G401 (cell line): ENCODE data around the gene TNIP2. TPM values are rescaled to one million over a fixed set of nuclear protein-coding genes. Genes with fewer than 3 reads are reported as not detected.
"Not testable (repeated sequence)": the region's sequence is repeated elsewhere in the genome, so short reads cannot be mapped to it uniquely, and the experiment has no call there.

Source experiments
- DNase-seq: peaks from one replicate; pipeline ENCODE4 v3.0.0-alpha.2; 2015; ENCODE audit warnings: low spot score
- in situ Hi-C: cut with HindIII; loops from 2 replicates; pipeline ENCODE4 v1.10.0; 2016; ENCODE audit warnings: low sequenced_read_pairs, mixed read lengths
- total RNA-seq: library from RNA; depleted of rRNA; stranded (reverse); fragments of >200 nt; shearing (Covaris generic); gene quantifications from 2 replicates; pipeline ENCODE4 v1.2.3, GENCODE V29; 2014

Gene TNIP2
- total RNA-seq, 1 experiment from 2014 or later, result 42.9 TPM

DNA sequence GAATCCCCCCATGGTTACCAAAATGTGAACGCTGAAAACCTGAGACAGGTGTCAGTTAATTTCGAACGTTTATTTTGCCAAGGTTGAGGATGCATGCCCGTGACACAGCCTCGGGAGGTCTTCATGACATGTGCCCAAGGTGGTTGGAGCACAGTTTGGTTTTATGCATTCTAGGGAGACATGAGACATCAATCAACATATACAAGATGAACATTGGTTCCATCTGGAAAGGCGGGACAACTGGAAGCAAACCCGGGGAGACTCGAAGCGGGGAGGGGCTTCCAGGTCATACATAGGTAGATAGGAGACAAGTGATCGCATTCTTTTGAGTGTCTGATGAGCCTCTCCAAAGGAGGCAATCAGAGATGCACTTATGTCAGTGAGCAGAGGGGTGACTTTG is 25.8 kb upstream of the TNIP2 start:
- DNase-seq, result no peak
- in situ Hi-C loops, result no loop called here

DNA sequence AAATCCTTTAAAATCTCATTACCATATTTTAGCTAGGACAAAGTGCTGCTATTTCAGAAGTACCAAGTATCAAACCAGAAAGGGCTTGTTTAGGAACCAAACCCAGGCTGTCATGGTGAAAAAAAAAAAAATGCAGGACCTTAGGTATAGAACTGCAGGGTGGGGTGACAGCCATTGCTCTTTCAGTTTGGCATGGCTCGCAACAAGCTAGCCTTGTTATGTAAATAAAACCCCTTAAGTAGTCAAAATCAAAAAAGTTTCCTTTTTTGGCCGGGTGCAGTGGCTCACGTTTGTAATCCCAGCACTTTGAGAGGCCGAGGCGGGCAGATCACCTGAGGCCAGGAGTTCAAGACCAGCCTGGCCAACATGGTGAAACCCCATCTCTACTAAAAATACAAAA is 24.5 kb upstream of the TNIP2 start:
- DNase-seq, in situ Hi-C loops: not testable (repeated sequence)

DNA sequence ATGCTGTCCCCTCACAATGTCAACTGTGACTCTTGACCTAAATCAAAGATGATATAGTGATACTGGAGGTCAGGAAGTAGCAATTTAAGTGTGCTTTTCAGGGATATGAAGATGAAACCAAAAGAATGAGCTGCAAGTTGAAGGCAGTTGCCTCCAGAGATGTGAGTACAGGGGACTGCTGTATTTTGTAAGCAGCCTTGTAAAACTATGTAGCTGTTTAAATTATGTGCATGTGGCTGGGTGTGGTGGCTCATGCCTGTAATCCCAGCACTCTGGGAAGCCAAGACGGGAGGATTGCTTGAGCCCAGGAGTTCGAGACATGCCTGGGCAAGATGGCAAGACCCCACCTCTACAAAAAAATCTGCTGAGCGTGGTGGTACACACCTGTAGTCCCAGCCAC is 15.1 kb upstream of the TNIP2 start:
- in situ Hi-C loops, result no loop called here
- DNase-seq, result no peak

DNA sequence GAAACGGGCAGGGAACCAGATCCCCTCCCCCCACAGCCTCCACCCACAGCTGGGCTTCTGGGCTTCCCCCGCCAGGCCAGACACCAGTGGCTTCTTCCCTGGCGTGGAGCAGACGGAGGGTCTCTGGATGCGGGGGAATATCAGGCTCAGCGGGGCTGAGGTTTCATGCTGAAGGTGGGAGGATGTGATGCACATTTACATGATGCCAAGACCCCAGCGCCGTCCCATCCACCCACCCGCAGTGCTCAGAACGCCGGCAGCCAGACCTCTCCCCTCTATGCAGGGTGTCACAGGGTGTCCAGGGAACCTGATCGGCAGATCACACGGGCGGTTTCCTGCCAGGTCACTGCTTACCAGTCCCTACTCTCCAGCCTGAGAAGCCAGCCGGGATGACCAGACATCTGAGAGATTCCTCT is 12.8 kb upstream of the TNIP2 start:
- in situ Hi-C loops, result no loop called here
- no peak for DNase-seq

DNA sequence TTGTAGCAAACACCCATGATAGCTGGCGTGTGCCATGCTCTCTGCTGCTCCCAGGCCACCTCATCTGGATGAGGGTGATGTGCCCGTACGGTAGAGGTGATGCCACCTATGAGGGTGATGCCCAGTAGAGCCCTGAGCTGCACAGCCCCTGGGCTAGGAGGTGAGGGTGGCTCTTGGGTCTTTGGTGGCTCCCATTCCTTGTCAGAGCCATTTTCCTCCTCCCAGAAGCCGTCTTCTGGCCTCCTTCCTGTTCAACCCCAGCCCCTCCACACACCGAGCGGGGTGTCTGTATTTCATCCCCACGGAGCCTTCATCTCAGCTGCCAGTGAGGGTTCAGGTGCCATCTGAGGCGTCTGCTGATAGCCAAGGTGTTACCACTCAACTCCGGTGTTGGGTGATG is 12.0 kb upstream of the TNIP2 start:
- no peak for DNase-seq
- in situ Hi-C loops, result no loop called here

DNA sequence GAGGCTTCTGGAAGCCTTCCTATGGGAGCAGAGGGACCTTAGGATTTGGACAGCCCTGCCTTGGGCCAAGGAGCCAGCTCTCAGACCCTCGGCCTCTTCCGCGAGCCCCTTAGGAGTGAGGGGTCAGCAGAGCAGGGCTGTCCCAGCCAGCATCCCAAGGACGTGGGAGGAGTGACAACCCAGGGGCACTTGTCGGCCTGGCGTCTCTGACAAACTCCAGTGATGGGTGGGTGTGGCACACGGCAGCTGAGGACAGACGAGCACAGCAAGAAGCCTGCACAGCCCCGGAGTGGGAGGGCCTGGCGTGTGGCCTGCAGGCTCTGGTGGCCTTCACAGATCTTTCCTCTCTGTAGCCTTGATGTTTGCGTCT is 11.6 kb upstream of the TNIP2 start:
- no peak for DNase-seq
- in situ Hi-C loops, result no loop called here

DNA sequence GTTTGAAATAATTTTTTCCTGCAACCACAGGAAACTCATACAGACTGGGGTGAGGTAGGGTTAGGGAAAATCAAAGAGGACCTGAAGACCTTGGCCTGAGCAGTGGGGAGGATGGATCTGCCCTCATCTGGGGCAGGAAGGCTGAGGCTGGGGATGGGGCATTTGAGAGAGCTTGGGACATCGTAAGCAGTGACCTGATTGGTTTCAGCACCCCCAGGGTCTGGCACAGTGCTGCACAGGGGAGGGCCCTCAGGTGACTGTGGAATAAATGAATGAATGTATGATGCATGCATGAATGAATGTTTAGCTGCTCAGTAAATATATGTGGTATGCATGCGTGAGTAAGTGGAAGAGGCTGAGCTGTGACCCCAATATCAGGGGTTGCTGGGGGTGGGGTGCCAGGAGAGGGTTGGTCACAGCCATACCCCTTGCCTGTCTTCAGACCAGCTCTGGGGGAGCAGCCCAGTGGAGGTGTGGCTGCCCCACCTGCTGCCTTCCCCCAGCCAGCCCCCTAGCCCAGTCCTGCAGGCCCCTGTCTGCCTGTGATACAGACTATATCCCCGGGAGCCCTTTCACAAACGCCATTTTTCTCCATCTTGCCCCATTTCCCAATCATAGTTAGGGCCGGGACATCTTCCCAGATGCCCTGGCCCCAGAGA is 11.0 kb upstream of the TNIP2 start:
- DNase-seq, result no peak
- in situ Hi-C loops, result no loop called here

DNA sequence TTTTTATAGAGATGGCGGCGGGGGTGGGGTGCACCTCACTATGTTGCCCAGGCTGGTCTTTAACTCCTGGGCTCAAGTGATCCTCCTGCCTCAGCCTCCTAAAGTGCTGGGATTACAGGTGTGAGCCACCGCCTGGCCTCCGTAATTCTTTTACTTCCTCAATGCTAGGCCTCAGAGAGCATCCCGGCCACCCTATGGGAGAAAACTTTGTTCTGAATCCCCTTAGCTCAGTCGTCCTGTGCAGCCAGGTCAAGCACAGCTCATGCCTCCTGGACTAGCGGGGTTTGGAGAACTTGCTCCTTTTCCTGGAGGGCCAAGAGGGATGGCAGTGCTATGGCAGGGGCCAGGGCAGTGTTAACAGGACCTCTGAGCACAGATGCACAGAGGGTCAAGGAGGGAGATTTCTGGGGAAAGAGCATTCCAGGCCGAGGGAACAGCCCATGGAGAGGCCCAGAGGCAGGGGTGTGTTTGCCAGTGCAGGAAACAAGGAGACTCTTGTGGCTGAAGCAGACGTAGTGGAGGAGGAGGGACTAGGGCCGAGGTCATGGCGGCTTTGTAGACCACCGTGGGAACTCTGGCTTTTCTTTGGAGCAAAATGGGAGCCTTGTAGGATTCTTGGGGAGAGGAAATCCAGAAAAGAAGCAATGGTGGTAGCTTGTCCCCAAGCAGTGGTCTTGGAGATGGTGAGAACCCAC is 9.8 kb upstream of the TNIP2 start:
- in situ Hi-C loops, result no loop called here
- DNase-seq, result no peak

DNA sequence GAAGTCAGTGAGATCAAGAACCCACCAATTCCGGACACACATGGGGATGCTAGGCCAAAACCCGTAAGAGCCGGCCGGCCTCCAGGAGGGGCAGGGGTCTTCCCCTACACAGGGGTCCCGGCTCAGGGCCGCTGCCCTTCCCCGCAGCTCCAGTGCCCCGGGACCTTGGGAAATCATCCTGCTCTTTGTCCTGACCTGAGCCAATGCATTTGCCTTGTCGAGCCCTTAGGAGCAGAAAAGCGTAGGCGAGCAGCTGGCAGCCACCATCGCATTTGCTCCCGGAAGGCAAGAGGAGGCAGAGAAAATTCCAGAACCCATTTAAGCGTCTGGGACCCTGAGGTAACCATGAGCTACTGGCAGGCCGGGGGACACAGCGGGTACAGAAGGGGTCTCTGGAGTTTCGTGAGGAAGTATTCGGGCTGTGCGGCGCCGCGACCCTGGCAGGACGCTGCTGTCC is 7.4 kb upstream of the TNIP2 start:
- in situ Hi-C loops, result no loop called here
- DNase-seq, result no peak

DNA sequence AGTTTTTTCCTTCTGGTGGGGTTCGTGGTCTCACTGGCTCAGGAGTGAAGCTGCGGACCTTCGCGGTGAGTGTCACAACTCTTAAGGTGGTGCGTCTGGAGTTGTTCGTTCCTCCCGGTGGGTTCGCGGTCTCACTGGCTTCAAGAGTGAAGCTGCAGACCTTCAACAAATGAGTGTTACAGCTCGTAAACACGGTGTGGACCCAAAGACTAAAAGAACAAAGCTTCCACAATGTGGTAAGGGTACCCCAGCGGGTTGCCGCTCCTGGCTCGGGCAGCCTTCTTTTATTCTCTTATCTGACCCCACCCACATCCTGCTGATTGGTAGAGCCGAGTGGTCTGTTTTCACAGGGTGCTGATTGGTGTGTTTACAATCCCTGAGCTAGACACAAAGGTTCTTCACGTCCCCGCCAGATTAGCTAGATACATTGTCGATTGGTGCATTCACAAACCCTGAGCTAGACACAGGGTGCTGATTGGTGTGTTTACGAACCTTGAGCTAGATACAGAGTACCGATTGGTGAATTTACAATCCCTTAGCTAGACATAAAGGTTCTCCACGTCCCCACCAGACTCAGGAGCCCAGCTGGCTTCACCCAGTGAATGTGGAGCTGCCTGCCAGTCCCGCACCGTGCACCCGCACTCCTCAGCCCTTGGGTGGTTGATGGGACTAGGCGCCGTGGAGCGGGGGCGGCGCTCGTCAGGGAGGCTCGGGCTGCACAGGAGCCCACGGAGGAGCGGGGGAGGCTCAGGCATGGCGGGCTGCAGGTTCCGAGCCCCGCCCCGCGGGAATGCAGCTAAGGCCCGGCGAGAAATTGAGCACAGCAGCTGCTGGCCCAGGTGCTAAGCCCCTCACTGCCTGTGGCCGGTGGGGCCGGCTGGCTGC is 6.6 kb upstream of the TNIP2 start:
- DNase-seq, in situ Hi-C loops: not testable (repeated sequence)

DNA sequence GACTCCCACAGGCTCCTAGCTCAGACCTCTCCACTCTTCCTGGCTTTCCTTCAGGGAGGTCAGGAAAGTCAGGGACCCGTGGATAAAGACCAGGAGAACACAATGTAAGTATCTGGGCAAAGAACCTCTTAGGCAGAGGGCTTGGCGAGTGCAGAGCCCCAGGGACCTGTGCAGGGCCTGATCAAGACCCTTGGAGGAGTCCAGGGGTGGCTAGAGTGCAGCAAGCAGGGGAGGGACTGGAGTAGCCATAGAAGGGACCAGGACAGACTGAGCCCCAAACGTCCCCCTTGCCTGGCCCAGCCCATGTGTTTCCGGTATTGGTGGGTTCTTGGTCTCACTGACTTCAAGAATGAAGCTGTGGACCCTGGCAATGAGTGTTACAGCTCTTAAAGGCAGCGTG is 5.9 kb upstream of the TNIP2 start:
- in situ Hi-C loops, result no loop called here
- DNase-seq, result no peak

DNA sequence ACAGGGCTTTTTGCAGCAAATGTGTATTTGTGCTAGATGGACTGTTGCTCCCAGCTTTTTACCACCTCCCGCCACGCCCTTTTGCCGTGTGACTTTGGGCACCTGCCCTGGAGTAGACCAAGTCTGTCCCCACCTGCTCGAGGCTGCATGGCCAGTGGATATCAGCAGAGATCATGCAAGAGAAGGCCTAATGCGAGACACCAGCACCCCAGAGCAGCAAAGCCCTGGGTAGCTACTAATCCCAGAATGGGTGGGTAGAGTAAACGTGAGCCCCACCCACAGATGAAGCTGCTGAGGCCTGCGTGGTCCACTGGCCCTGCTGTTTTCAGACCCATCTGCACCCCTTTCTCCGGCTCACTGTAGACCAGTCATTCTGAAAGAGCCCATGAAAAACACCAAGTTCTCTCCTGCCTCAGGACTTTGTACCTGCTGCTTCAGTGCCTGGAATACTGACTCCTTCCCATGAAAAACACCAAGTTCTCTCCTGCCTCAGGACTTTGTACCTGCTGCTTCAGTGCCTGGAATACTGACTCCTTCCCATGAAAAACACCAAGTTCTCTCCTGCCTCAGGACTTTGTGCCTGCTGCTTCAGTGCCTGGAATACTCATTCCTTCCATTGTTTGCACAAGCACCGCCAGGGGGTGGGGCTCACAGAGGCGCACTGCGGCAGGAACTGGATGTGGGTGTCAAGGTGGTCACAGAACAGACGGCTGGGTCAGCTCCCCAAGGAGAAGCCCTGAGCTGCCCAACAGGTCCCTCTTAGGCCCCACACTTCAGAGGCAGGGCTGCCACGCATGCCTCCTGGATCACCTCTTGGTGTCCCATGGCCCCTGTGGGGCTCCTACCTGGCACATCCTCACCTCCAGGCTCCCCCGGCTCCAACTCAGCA is 5.1 kb upstream of the TNIP2 start:
- DNase-seq, result no peak
- in situ Hi-C loops, result no loop called here

DNA sequence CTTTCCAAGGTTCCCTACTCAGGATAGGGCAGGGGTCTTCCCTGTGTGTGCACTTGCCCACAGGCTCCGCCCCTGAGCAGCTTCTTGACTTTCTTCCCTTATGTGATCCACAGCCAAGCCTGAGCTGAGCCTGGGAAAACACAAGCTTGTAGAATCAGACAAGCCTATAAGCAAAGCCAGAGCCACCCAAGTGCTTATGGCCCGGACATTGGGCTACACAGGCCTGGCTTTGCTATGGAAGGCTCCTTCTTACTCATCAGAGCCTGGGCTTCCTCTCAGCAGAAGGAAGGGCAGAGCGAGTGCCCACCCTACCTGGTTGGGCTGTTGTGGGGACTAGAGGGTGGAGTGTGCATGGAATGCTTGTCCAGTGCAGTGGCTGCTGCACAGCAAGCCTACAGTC is 1.3 kb upstream of the TNIP2 start:
- no peak for DNase-seq
- in situ Hi-C loops, result no loop called here

DNA sequence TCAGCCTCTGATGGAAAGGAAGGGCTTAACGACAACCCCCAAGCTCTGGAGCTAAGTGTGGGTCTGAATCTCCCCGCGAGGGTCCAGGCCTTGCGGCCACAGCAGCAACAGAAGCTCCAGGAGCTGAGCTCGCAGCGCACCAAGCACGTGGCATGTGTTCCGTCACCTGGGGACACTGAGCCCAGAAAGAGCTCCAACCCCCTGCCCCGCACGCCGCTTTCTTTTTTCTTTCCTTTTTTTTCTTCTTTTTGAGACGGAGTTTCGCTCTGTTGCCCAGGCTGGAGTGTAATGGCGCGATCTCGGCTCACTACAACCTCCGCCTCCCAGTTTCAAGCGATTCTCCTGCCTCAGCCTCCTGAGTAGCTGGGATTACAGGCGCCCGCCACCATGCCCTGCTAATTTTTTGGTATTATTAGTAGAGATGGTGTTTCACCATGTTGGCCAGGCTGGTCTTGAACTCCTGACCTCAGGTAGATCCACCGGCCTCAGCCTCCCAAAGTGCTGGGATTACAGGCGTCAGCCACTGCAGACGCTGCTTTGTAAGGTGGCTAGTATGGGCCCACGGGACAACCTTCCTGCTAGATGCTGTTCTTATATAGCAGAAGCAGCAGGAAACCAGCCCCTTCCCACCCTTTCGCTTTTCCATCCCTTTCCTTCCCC is 685 bp upstream of the TNIP2 start:
- in situ Hi-C loops, result no loop called here

DNA sequence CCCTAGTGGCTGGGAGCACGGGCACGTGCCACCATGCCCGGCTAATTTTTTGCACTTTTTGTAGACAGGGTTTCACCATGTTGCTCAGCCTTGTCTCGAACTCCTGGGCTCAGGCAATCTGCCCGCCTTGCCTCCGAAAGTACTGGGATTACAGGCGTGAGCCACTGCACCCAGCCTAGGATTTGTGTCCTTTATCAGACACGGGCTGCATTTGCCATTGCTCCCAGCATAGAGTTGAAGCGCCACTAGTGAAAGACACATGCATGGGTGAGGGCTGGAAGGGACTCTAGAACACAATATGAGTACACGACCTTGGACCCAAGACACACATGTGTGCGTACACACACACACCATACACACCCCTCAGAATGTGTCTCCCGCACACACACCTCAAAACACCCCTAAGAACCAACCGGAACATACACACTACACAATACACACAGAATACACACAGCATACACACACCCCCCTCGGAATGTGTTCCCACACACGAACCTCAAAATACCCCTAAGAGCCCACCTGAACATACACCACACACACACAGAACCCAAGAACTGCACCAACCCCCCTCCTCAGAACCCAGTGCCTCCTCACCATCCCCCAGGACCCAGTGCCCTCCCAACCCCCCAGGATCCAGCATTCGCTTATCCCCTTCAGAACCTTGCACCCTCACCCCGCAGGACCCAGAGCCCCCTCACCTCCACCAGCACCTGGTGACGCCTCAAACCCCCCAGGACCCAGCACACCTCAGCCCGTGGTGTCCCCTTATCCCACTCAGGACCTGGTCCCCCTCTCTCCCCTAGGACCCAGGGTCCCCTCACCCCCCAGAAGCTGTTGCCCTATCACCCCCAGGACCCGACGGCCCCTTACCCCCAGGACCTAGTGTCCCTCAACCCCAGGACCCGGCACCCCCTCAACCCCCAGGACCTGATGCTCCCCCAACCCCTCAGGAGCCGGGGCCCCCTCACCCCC is 1.0 kb downstream of the TNIP2 start:
- in situ Hi-C loops, result no loop called here
- no peak for DNase-seq

More for the DNA sequence above, 685 bp upstream of the TNIP2 start:
- DNase-seq, result no peak

DNA sequence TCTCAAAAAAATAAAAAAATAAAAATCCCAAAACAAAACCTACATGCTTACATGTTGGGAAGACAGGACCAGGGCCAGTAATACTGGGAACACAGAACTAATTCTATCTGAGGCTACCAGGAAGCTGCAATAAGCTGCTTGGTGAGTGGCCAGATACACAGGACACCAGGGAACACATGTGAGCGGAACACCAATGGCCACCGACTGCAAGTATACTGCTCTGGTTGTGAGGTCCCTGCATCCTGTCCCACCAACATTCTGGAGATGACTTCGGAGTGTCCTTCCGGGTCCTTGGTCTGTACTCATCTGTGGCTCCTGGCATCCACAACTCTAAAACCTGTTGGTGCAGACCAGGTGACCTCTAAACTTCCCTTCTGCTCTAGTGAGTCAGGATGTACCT is 2.7 kb downstream of the TNIP2 start:
- in situ Hi-C loops, result no loop called here

DNA sequence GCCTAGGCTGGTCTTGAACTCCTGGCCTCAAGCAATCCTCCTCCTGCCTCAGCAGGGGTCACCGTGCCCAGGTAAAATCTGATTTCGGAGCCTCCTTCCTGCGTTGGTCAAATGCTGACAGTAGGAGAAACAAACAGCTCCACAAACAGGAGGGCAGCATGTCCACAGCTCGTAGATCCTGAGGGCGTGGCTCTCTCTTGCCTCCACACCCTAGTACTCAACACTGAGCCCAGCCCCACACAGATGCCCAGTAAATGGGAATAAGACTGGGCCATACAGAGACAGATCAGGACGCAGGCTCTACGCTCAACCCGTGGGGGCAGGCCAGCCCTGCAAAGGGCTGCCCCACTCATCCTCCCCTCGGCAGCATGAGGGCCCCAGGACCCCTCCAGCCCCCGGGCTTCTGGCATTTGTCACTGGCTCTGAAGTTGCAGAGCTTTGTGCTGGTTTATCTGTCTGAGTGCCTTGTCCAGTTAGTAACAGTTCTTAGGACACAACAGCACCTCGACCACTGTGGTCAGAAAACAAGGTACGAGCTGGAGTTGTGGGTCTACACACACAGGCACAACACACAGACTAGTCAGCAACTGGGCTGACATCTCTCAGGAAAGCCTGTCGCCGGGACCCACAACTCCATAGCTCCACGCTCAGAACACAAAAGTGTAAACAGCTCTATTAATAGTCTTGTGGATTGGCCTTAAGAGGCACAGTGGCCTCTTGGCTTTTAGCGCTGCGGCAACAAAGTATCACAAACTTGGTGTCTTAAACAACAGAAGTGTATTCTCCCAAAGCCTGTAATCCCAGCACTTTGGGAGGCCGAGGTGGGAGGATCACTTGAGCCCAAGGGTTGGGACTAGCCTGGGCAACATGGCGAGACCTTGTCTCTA is 5.2 kb downstream of the TNIP2 start:
- in situ Hi-C loops, result no loop called here

More for the DNA sequence above, 2.7 kb downstream of the TNIP2 start:
- DNase-seq, result no peak

More for the DNA sequence above, 5.2 kb downstream of the TNIP2 start:
- DNase-seq, result no peak
